ENCODE measurements around the gene ZBTB9. TPM values are rescaled to one million over a fixed set of nuclear protein-coding genes. Genes with fewer than 3 reads are reported as not detected.

ZBTB9 gene
- total RNA-seq, 1 experiment from 2014 or later: 16.9 TPM

- no TSS peak for BruUV-seq (replicated peaks)
Measured at GRCh38 chr6:33441457-33441856, 12.9 kb upstream of the ZBTB9 start.

DNA sequence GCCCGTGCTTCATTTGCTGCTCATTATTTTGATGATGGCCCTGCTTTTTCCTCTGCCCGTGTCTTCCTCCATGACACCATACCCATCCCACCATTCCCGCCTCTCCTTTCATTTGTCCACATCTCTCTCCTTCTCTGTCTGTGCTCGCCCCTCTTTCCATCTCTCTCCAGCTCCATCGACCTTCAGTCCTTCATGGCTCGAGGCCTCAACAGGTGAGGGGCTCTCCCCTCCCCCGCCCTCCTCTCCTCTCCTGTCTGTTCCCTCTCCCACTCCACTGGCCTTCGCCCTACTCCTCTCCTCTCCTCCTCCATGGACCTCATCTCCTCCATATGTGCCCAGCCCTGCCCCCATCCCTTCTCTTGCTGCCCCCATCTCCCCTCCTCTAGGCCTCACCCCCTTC is 12.1 kb upstream of the ZBTB9 start:
- Histone ChIP-seq H3K36me3 (ENCODE audit: insufficient read depth, low read length, poor library complexity, severe bottlenecking) (peaks cover 53% of the 10 kb centered on the region), H3K9me3 (ENCODE audit: low read depth, low read length, poor library complexity, severe bottlenecking) (no peaks in the 10 kb centered on the region), H3K27me3 (replicated peaks; ENCODE audit: insufficient read depth, low read depth, low read length, poor library complexity) (no peaks in the 10 kb centered on the region), H3K27ac (ENCODE audit: low read depth, low read length, poor library complexity, severe bottlenecking) (no peak overlapping the region), H3K4me3 (ENCODE audit: low read depth, low read length, poor library complexity, severe bottlenecking) (no peak overlapping the region), H3K4me1 (ENCODE audit: insufficient read depth, low read length, poor library complexity, severe bottlenecking) (no peaks in the 10 kb centered on the region)
- BruUV-seq (replicated peaks): no TSS peak
- DNase-seq (ENCODE audit: low spot score): no peak
- POLR2A ChIA-PET (ENCODE audit: low non-redundant PET): no interaction called here
- intact Hi-C loops (cut with micrococcal nuclease; ENCODE audit: unreplicated experiment): no loop called here
- no peak for TF ChIP-seq EZH2 (IDR thresholded peaks at IDR 0.05; ENCODE audit: borderline replicate concordance, low read depth, low read length, poor library complexity, severe bottlenecking)
- TF ChIP-seq, protein P1, sequence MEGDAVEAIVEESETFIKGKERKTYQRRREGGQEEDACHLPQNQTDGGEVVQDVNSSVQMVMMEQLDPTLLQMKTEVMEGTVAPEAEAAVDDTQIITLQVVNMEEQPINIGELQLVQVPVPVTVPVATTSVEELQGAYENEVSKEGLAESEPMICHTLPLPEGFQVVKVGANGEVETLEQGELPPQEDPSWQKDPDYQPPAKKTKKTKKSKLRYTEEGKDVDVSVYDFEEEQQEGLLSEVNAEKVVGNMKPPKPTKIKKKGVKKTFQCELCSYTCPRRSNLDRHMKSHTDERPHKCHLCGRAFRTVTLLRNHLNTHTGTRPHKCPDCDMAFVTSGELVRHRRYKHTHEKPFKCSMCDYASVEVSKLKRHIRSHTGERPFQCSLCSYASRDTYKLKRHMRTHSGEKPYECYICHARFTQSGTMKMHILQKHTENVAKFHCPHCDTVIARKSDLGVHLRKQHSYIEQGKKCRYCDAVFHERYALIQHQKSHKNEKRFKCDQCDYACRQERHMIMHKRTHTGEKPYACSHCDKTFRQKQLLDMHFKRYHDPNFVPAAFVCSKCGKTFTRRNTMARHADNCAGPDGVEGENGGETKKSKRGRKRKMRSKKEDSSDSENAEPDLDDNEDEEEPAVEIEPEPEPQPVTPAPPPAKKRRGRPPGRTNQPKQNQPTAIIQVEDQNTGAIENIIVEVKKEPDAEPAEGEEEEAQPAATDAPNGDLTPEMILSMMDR (conservative IDR thresholded peaks at IDR 0.05; ENCODE audit: low read depth, low read length): no peak
- CTCF ChIA-PET: no interaction called here

More at GRCh38 chr6:33441457-33441856, 12.9 kb upstream of the ZBTB9 start:
- Histone ChIP-seq H3K27me3 (replicated peaks; ENCODE audit: insufficient read depth, low read depth, low read length, poor library complexity) (no peaks in the 10 kb centered on the region), H3K9me3 (ENCODE audit: low read depth, low read length, poor library complexity, severe bottlenecking) (no peaks in the 10 kb centered on the region), H3K4me1 (ENCODE audit: insufficient read depth, low read length, poor library complexity, severe bottlenecking) (no peaks in the 10 kb centered on the region), H3K4me3 (ENCODE audit: low read depth, low read length, poor library complexity, severe bottlenecking) (no peak overlapping the region), H3K36me3 (ENCODE audit: insufficient read depth, low read length, poor library complexity, severe bottlenecking) (peaks cover 61% of the 10 kb centered on the region), H3K27ac (ENCODE audit: low read depth, low read length, poor library complexity, severe bottlenecking) (no peak overlapping the region)
- ChIA-PET POLR2A (ENCODE audit: low non-redundant PET) (no interaction called here), CTCF (no interaction called here)
- intact Hi-C loops (cut with micrococcal nuclease; ENCODE audit: unreplicated experiment): no loop called here
- TF ChIP-seq EZH2 (IDR thresholded peaks at IDR 0.05; ENCODE audit: borderline replicate concordance, low read depth, low read length, poor library complexity, severe bottlenecking): no peak
- TF ChIP-seq, protein P1 (conservative IDR thresholded peaks at IDR 0.05; ENCODE audit: low read depth, low read length): no peak
- no peak for DNase-seq (ENCODE audit: low spot score)

- ChIA-PET CTCF (no interaction called here), POLR2A (ENCODE audit: low non-redundant PET) (no interaction called here)
- intact Hi-C loops (cut with micrococcal nuclease; ENCODE audit: unreplicated experiment): no loop called here
- Histone ChIP-seq H3K36me3 (ENCODE audit: insufficient read depth, low read length, poor library complexity, severe bottlenecking) (peaks cover 51% of the 10 kb centered on the region), H3K27ac (ENCODE audit: low read depth, low read length, poor library complexity, severe bottlenecking) (no peak overlapping the region), H3K27me3 (replicated peaks; ENCODE audit: insufficient read depth, low read depth, low read length, poor library complexity) (no peaks in the 10 kb centered on the region), H3K9me3 (ENCODE audit: low read depth, low read length, poor library complexity, severe bottlenecking) (no peaks in the 10 kb centered on the region), H3K4me1 (ENCODE audit: insufficient read depth, low read length, poor library complexity, severe bottlenecking) (no peaks in the 10 kb centered on the region), H3K4me3 (ENCODE audit: low read depth, low read length, poor library complexity, severe bottlenecking) (no peak overlapping the region)
- TF ChIP-seq EZH2 (IDR thresholded peaks at IDR 0.05; ENCODE audit: borderline replicate concordance, low read depth, low read length, poor library complexity, severe bottlenecking): no peak
- TF ChIP-seq, protein P1 (conservative IDR thresholded peaks at IDR 0.05; ENCODE audit: low read depth, low read length): no peak
- BruUV-seq (replicated peaks): no TSS peak
- no peak for DNase-seq (ENCODE audit: low spot score)
Measured at GRCh38 chr6:33443025-33443424, 11.4 kb upstream of the ZBTB9 start.
